HepG2 (cell line): Measurements from ENCODE around the gene ZNF554. TPM values are rescaled to one million over a fixed set of nuclear protein-coding genes. Genes with fewer than 3 reads are reported as not detected.

ENCODE experiments used
- ATAC-seq: fragments of 200-7000 bp; cut with Tn5 transposase; 3 replicates; pipeline ENCODE4 v1.9.1; 2020; ENCODE audit warnings: mild to moderate bottlenecking, moderate library complexity
- BruUV-seq: library from RNA; stranded (reverse); fragments of 400-500 nt; replicated peaks from 2 replicates; lab custom pipeline; 2021; lab: Mats Ljungman, UMichigan
- CTCF ChIA-PET: fragments of 300-600 bp; formaldehyde crosslinking; extraction: SDS; loops from one replicate; lab custom pipeline; 2021; ENCODE audit warnings: low total read pairs, inconsistent platforms, low intra/inter-chr PET ratio; lab: Yijun Ruan, JAX
- POLR2A ChIA-PET: fragments of 350-600 bp; sonication (Branson Sonifier 250); formaldehyde crosslinking; loops from one replicate; lab custom pipeline; 2020; ENCODE audit warnings: antibody characterized with exemption, inconsistent platforms; lab: Yijun Ruan, JAX
- DNase-seq: peaks from one replicate; pipeline ENCODE4 v3.0.0-alpha.2; 2015; ENCODE audit warnings: low spot score
- FAIRE-seq: peaks from 3 replicates; lab custom pipeline; 2011; peaks lifted over from hg19 to GRCh38; lab: Jason Lieb, UNC
- H2AFZ ChIP-seq: one replicate; pipeline ENCODE4 v1.6.1; 2011; ENCODE audit warnings: low read length, inconsistent platforms
- H3K27ac ChIP-seq: fragments of 300-600 bp; 3 replicates; pipeline ENCODE4 v1.8.0; 2011; ENCODE audit warnings: mixed run types, mild to moderate bottlenecking, mixed read lengths, low read length, inconsistent platforms; ENCODE audit not compliant: insufficient read depth; ENCODE audit errors: extremely low read length
- H3K27me3 ChIP-seq, 2 experiments: fragments of 200-600 bp in 1 of 2; 2 replicates in 1 of 2; 3 replicates in 1 of 2; pipeline versions ENCODE4 v1.6.0 to v1.8.0; 2011; ENCODE audit warnings: low read length in 2 of 2, mild to moderate bottlenecking in 2 of 2, moderate library complexity in 2 of 2, inconsistent platforms in 1 of 2; ENCODE audit not compliant: insufficient read depth in 2 of 2, control insufficient read depth in 1 of 2
- H3K36me3 ChIP-seq, 2 experiments: fragments of 200-600 bp in 1 of 2; replicated peaks in 1 of 2; 2 replicates in 1 of 2; 3 replicates in 1 of 2; pipeline versions ENCODE4 v1.5.1 to v1.8.0; 2011; ENCODE audit warnings: low read length in 2 of 2, inconsistent platforms in 1 of 2; ENCODE audit not compliant: insufficient read depth in 2 of 2, control insufficient read depth in 1 of 2
- H3K4me1 ChIP-seq: 2 replicates; pipeline ENCODE4 v1.5.1; 2012; ENCODE audit warnings: low read length, inconsistent platforms; ENCODE audit not compliant: insufficient read depth
- H3K4me2 ChIP-seq: 2 replicates; pipeline ENCODE4 v1.6.0; 2011; ENCODE audit warnings: low read depth, low read length, inconsistent platforms
- H3K4me3 ChIP-seq, 3 experiments: fragments of 200-600 bp in 1 of 3; sonication (generic), shearing (Covaris generic) in 1 of 3; replicated peaks in 1 of 3; 2 replicates each; pipeline ENCODE4 v1.5.1; 2011 to 2016; ENCODE audit warnings: low read length in 3 of 3, inconsistent platforms in 2 of 3, low read depth in 2 of 3, mild to moderate bottlenecking in 2 of 3, control low read depth in 1 of 3, mixed read lengths in 1 of 3; ENCODE audit not compliant: insufficient read depth in 1 of 3
- H3K79me2 ChIP-seq: one replicate; pipeline ENCODE4 v1.6.1; 2011; ENCODE audit warnings: low read length, inconsistent platforms; ENCODE audit not compliant: insufficient read depth
- H3K9ac ChIP-seq: 2 replicates; pipeline ENCODE4 v1.6.0; 2011; ENCODE audit warnings: mild to moderate bottlenecking, low read depth, low read length, inconsistent platforms; ENCODE audit not compliant: insufficient read depth
- H3K9me3 ChIP-seq: 2 replicates; pipeline ENCODE4 v1.5.1; 2012; ENCODE audit warnings: mild to moderate bottlenecking, low read length
- H4K20me1 ChIP-seq: 2 replicates; pipeline ENCODE4 v1.6.0; 2011; ENCODE audit warnings: inconsistent platforms, mild to moderate bottlenecking, low read length, moderate library complexity; ENCODE audit not compliant: insufficient read depth
- CBFB ChIP-seq: sonication (generic); formaldehyde crosslinking; IDR thresholded peaks from 2 replicates; pipeline ENCODE4 v1.4.0; 2020; ENCODE audit warnings: missing genetic modification reagents
- CREB1 ChIP-seq, 2 experiments: fragments of 450-650 bp in 1 of 2; IDR thresholded peaks; 2 replicates each; pipeline ENCODE4 v1.6.1; 2016 to 2017; ENCODE audit warnings: control low read depth in 1 of 2, mild to moderate bottlenecking in 1 of 2, missing compliant biosample characterization in 1 of 2, missing genetic modification characterization in 1 of 2
- HBP1 ChIP-seq: IDR thresholded peaks from 2 replicates; pipeline ENCODE4 v1.6.1; 2016; ENCODE audit warnings: low read depth, control low read depth
- HMGXB3 ChIP-seq: sonication (generic); formaldehyde crosslinking; IDR thresholded peaks from 2 replicates; pipeline ENCODE4 v1.4.0; 2020; ENCODE audit warnings: missing genetic modification reagents, borderline replicate concordance
- POLR2A ChIP-seq, 2 experiments: IDR thresholded peaks; 2 replicates each; pipeline ENCODE4 v1.6.1; 2011; ENCODE audit warnings: low read depth in 2 of 2, low read length in 2 of 2, mild to moderate bottlenecking in 1 of 2, moderate library complexity in 1 of 2; ENCODE audit not compliant: insufficient read depth in 1 of 2
- ZKSCAN8 ChIP-seq: IDR thresholded peaks from 2 replicates; pipeline ENCODE4 v1.6.1; 2016; ENCODE audit warnings: borderline replicate concordance, missing genetic modification reagents, missing compliant biosample characterization
- ZNF451 ChIP-seq: sonication (generic); formaldehyde crosslinking; IDR thresholded peaks from 2 replicates; pipeline ENCODE4 v1.5.0; 2020; ENCODE audit warnings: mild to moderate bottlenecking, missing genetic modification reagents
- ZNF616 ChIP-seq: sonication (generic); formaldehyde crosslinking; IDR thresholded peaks from 2 replicates; pipeline ENCODE4 v1.5.0; 2020; ENCODE audit warnings: low read depth, mild to moderate bottlenecking, missing genetic modification reagents
- ZSCAN21 ChIP-seq: sonication (generic); formaldehyde crosslinking; IDR thresholded peaks from 2 replicates; pipeline ENCODE4 v1.8.0; 2022; ENCODE audit warnings: mild to moderate bottlenecking, missing genetic modification reagents, moderate library complexity, borderline replicate concordance
- WGBS: methylation state at CpG from one replicate; pipeline ENCODE4 v1.1.6; 2017; ENCODE audit warnings: low lambda C conversion rate; 5-methylcytosine and 5-hydroxymethylcytosine counted together
- in situ Hi-C: cut with HindIII; loops from 2 replicates; pipeline ENCODE4 v1.10.0; 2017; ENCODE audit warnings: low pct_unique_long_range_greater_than_20kb; ENCODE audit not compliant: extremely low pct_ligation_motif_present
- intact Hi-C: fragments of 100-400 bp; cut with micrococcal nuclease; formaldehyde crosslinking; loops from one replicate; pipeline ENCODE4 v1.10.0; 2022; ENCODE audit not compliant: unreplicated experiment
- polyA plus RNA-seq, 8 experiments: library from polyadenylated mRNA; depleted of rRNA in 3 of 8; stranded (reverse) in 7 of 8; unstranded in 1 of 8; fragments of >200 nt; fragmentation: Illumina TruSeq in 4 of 8; extraction: Trizol in 4 of 8; gene quantifications; 2 replicates each; pipeline versions ENCODE4 v1.2.1 to v1.2.3, GENCODE V29; 2011 to 2016; ENCODE audit warnings: low read depth in 4 of 8, missing spikeins in 1 of 8, mixed read lengths in 1 of 8; ENCODE audit not compliant: insufficient read depth in 1 of 8
- total RNA-seq, 5 experiments: library from RNA; depleted of rRNA; stranded (reverse); fragments of >200 nt; fragmentation: Illumina TruSeq; extraction: Trizol; gene quantifications; 2 replicates each; pipeline ENCODE4 v1.2.3, GENCODE V29; 2016; ENCODE audit warnings: low read depth in 1 of 5

Gene ZNF554
- total and polyA plus RNA-seq, 2 of the 13 experiments (the other 11 are each of a cell fraction or from before 2014, with no cell fraction given) = 2.2 to 2.7 TPM

- Histone ChIP-seq H3K27me3 (no peaks in the 10 kb centered on the region), H2AFZ (no peak overlapping the region), H4K20me1 (peaks cover 15% of the 10 kb centered on the region), H3K9ac (no peak overlapping the region), H3K9me3 (no peaks in the 10 kb centered on the region), H3K27ac (no peak overlapping the region), H3K79me2 (peaks cover 8% of the 10 kb centered on the region), H3K4me2 (no peak overlapping the region), H3K4me1 (peaks cover 30% of the 10 kb centered on the region), H3K36me3 (peaks cover 20 to 62% of the 10 kb centered on the region in 2 experiments), H3K4me3 (no peak overlapping the region)
- no peak for FAIRE-seq
- ChIA-PET CTCF (no interaction called here), POLR2A (no interaction called here)
- no peak for ATAC-seq
- intact Hi-C loops (no loop called here), in situ Hi-C loops (no loop called here)
- no TSS peak for BruUV-seq
- no peak for DNase-seq
- WGBS = 98% methylated on average over 12 of the region's 12 CpGs
- TF ChIP-seq CBFB (no peak), ZKSCAN8 (CRISPR knock-in tag) (no peak), CREB1 (IDR thresholded peaks at IDR 0.05) (peak; percentile 52; the same call in 1 of the 2 replicates), CREB1 (CRISPR knock-in tag; IDR thresholded peaks at IDR 0.05) (no peak)
Measured at GRCh38 chr19:2793577-2793976, 26.1 kb upstream of the ZNF554 start.

- H3K27ac ChIP-seq = no peak overlapping the region
- in situ Hi-C loops = no loop called here
- no TSS peak for BruUV-seq
- no peak overlapping the region for H3K9ac ChIP-seq
- H3K36me3 ChIP-seq = peaks cover 23 to 76% of the 10 kb centered on the region in 2 experiments; a peak in 4 of 5 replicates
- CTCF ChIA-PET = no interaction called here
- no peak overlapping the region for H3K4me2 ChIP-seq
- H3K4me3 ChIP-seq = no peak overlapping the region
- no peaks in the 10 kb centered on the region for H3K79me2 ChIP-seq
- H3K27me3 ChIP-seq = no peaks in the 10 kb centered on the region
- peaks cover 4% of the 10 kb centered on the region; the same call in 1 of the 2 replicates for H4K20me1 ChIP-seq
- H2AFZ ChIP-seq = no peak overlapping the region
- FAIRE-seq (no peak), ATAC-seq (no peak), DNase-seq (no peak)
- TF ChIP-seq POLR2A (IDR thresholded peaks at IDR 0.05; ENCODE audit: insufficient read depth in 1 of 2, low read depth in 2 of 2, low read length in 2 of 2) = 0 out of 4 replicates have a peak, but pooled peaks of 1 of the 2 experiments have one; percentile 11
- no peak for TF ChIP-seq HBP1
- peak; percentile 31; the same call in 1 of the 2 replicates for TF ChIP-seq ZSCAN21 (CRISPR knock-in tag)
- TF ChIP-seq HMGXB3 = no peak
- no peak for TF ChIP-seq ZNF616 (CRISPR knock-in tag)
- TF ChIP-seq ZNF451 (CRISPR knock-in tag) = no peak
- WGBS = 95% methylated on average over 26 of the region's 27 CpGs
- POLR2A ChIA-PET = no interaction called here
- no peaks in the 10 kb centered on the region for H3K9me3 ChIP-seq
- peaks cover 6% of the 10 kb centered on the region for H3K4me1 ChIP-seq
- intact Hi-C loops = no loop called here
Measured at GRCh38 chr19:2795827-2796658, 23.6 kb upstream of the ZNF554 start.
